Subcutaneous preadipocyte (primary cell): Measurements from ENCODE around the gene GTPBP1. TPM values are rescaled to one million over a fixed set of nuclear protein-coding genes. Genes with fewer than 3 reads are reported as not detected.

ENCODE experiments used
- small RNA-seq: library from RNA; depleted of rRNA; stranded (forward); fragments of <200 nt; gene quantifications from one replicate; pipeline ENCODE3, GENCODE V24; 2012
- total RNA-seq: library from RNA; depleted of rRNA; stranded (reverse); fragments of >200 nt; gene quantifications from 2 replicates; pipeline ENCODE4 v1.2.3, GENCODE V29; 2012

Gene GTPBP1
- 26.8 and 38.3 TPM in 2 replicates for total RNA-seq

GRCh38 chr22:38705235-38706100 lies at the start of gene GTPBP1:
Gene GTPBP1, plus strand, starts transcription at chr22:38705944. Its CDS starts 12 bp downstream, at chr22:38705956.

GRCh38 chr22:38656256-38657044 lies 49.3 kb upstream of the GTPBP1 start, which contains the start of the genes CBY1 and FAM227A:
Gene CBY1, plus strand, starts transcription at chr22:38656638. Its CDS starts 11,417 bp downstream, at chr22:38668055.
Gene FAM227A, minus strand, starts transcription at chr22:38656392. Its CDS starts 6,224 bp downstream, at chr22:38650168.

GRCh38 chr22:38681582-38682335 lies 24.0 kb upstream of the GTPBP1 start, which contains the start of gene TOMM22:
Gene TOMM22, plus strand, starts transcription at chr22:38681957. Its CDS starts 22 bp downstream, at chr22:38681979.

DNA sequence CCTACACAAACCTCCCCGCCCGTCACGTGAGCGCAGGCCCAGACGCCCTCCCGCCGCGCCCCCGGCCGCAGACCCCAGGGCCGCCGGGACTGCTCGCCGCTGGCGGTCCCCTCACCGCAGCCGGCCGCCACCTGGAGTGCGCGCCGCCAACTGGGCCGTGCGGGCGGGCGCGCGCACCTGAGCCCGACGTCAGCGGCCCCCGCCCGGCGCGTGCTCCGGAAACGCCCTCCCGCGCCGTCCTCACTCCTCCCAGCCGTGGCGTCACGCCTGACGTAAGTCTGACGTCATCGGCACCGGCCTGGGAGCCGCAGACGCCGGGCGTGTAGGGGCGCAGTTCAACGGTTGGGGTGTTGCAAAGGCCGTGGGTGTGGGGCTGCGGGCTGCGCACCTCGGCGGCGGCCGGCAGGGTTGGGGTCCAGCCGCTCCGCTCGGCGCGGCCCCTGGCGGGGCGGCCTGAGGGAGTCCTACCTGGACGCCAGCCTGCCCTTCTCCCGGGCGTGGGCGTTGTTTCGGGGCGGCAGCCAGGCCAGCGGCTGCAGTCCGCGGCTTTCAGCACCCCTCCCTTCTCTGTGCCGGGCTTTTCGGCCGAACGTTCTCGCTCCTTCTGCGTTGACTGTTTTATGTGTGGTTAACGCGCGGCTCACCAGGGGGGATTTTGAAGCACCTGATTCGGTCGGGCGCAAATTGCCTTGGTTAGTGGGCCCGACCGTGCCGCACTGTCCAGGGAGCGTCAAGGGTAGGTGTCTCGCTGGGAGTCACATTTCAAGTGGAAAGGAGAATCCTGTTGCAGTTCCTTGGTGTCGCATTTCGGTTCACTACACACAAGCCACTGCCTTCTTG lies 4.7 kb upstream of the GTPBP1 start, which contains the start of gene JOSD1:
TSS of gene JOSD1 (minus strand) at position 155 of the 840 bp plus-strand sequence. CDS start 956 bp downstream, outside the sequence.

DNA sequence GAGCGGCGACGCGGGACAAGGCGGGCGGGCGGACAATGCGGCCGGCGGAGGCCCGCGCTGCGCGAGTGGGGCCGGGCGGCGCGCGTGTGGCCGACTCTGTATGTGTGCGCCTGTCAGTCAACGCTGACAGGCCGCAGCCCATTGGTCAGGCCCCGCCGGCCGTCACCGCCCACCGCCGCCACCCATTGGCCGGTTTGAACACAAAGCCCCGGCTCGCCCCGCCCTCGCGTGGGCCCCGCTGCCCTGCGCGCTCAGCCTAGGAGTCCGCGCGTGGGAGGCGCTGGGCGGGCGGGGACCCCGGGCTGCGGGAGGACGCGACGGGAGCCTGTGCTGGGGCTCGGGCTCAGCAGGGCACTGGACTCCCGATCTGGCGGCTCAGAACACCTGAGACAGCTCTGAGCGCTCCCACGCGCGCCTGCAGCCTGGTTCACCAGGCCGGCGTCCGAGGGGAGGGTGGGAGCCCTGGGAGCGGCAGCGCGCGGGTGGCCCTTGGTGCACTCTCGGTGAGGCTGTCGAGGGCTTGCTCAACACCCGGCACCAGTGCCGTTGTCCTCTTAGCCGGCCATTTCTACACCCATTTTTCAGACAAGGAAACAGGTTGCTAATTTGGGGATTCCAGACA lies 50.3 kb downstream of the GTPBP1 start, which contains the start of gene SUN2:
TSS of gene SUN2 (minus strand) at position 88 of the 622 bp plus-strand sequence. CDS start 3,370 bp downstream, outside the sequence.

Small RNA genes within 50 kb of the gene (small RNA-seq; reads per million reads assigned to genes)
- gene AL021707.8: not detected

Other genes with a start within 250 kb of the GTPBP1 start
- 88.6 and 89.1 TPM in 2 replicates for gene KDELR3, start 237.8 kb upstream of the GTPBP1 start, total RNA-seq
- 367 and 398 TPM in 2 replicates for gene DDX17, start 199.6 kb upstream of the GTPBP1 start, total RNA-seq
- 12.1 and 17.0 TPM in 2 replicates for gene DMC1, start 135.8 kb upstream of the GTPBP1 start, total RNA-seq
- 1.4 and 2.2 TPM in 2 replicates for gene FAM227A, start 49.6 kb upstream of the GTPBP1 start, total RNA-seq
- 11.7 and 12.5 TPM in 2 replicates for gene CBY1, start 49.3 kb upstream of the GTPBP1 start, total RNA-seq
- gene TOMM22, start 24.0 kb upstream of the GTPBP1 start, total RNA-seq: 73.5 and 78.0 TPM in 2 replicates
- gene JOSD1, start 5.0 kb upstream of the GTPBP1 start, total RNA-seq: 42.3 and 47.5 TPM in 2 replicates
- 63.9 and 71.7 TPM in 2 replicates for gene SUN2, start 50.1 kb downstream of the GTPBP1 start, total RNA-seq
- 10.6 and 11.4 TPM in 2 replicates for gene DNAL4, start 88.2 kb downstream of the GTPBP1 start, total RNA-seq
- gene NPTXR, start 138.1 kb downstream of the GTPBP1 start, total RNA-seq: 0.37 and 0.39 TPM in 2 replicates
- gene CBX6, start 166.3 kb downstream of the GTPBP1 start, total RNA-seq: 53.6 and 68.8 TPM in 2 replicates